ENCODE measurements around the gene FGF23.

DNA sequence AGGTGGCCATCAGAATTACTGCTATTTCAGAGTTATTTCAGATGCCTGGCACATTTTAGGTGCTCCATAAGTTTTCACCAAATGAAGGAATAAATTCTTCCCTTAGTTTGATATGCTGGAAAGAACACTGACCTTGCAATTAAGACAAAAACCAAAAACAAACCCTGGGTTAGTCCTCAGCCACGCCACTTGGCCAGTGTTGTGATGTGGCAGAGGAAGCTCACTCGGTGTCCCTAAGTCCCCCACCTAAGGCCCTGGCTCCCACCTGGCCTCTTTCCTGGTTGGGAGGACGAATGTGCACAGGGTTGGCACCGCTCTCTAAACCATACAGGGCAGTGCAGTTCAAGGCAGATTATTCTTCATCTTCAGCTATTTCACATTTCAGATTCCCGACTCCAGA, 13.7 kb upstream of the FGF23 start:
- TF ChIP-seq, protein P1, sequence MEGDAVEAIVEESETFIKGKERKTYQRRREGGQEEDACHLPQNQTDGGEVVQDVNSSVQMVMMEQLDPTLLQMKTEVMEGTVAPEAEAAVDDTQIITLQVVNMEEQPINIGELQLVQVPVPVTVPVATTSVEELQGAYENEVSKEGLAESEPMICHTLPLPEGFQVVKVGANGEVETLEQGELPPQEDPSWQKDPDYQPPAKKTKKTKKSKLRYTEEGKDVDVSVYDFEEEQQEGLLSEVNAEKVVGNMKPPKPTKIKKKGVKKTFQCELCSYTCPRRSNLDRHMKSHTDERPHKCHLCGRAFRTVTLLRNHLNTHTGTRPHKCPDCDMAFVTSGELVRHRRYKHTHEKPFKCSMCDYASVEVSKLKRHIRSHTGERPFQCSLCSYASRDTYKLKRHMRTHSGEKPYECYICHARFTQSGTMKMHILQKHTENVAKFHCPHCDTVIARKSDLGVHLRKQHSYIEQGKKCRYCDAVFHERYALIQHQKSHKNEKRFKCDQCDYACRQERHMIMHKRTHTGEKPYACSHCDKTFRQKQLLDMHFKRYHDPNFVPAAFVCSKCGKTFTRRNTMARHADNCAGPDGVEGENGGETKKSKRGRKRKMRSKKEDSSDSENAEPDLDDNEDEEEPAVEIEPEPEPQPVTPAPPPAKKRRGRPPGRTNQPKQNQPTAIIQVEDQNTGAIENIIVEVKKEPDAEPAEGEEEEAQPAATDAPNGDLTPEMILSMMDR (IDR thresholded peaks at IDR 0.05; ENCODE audit: poor library complexity, severe bottlenecking) = no peak
- TF ChIP-seq REST (IDR thresholded peaks at IDR 0.05; ENCODE audit: borderline replicate concordance) (no peak), EP300 (conservative IDR thresholded peaks at IDR 0.05; ENCODE audit: poor library complexity, severe bottlenecking) (no peak), MXI1 (conservative IDR thresholded peaks at IDR 0.05; ENCODE audit: poor library complexity, severe bottlenecking) (no peak), TAF1 (IDR thresholded peaks at IDR 0.05; ENCODE audit: low read depth) (no peak), POLR2AphosphoS5 (IDR thresholded peaks at IDR 0.05) (no peak)

All from neural cell (in vitro differentiated cells).